ENCODE results near the gene CAMTA1. TPM values are rescaled to one million over a fixed set of nuclear protein-coding genes. Genes with fewer than 3 reads are reported as not detected.

The CAMTA1 gene
- total RNA-seq, 1 donor from 2014 or later: 99.0 TPM

GRCh38 chr1:7570311-7570710 lies 785.1 kb downstream of the CAMTA1 start:
- no peaks in the 10 kb centered on the region for H3K36me3 Mint-ChIP-seq (ENCODE audit: insufficient read depth)
- TF ChIP-seq, protein P1, sequence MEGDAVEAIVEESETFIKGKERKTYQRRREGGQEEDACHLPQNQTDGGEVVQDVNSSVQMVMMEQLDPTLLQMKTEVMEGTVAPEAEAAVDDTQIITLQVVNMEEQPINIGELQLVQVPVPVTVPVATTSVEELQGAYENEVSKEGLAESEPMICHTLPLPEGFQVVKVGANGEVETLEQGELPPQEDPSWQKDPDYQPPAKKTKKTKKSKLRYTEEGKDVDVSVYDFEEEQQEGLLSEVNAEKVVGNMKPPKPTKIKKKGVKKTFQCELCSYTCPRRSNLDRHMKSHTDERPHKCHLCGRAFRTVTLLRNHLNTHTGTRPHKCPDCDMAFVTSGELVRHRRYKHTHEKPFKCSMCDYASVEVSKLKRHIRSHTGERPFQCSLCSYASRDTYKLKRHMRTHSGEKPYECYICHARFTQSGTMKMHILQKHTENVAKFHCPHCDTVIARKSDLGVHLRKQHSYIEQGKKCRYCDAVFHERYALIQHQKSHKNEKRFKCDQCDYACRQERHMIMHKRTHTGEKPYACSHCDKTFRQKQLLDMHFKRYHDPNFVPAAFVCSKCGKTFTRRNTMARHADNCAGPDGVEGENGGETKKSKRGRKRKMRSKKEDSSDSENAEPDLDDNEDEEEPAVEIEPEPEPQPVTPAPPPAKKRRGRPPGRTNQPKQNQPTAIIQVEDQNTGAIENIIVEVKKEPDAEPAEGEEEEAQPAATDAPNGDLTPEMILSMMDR (IDR thresholded peaks at IDR 0.05; ENCODE audit: unreplicated experiment): no peak
- H3K4me1 Mint-ChIP-seq (ENCODE audit: low read depth): no peaks in the 10 kb centered on the region
- H3K27me3 Mint-ChIP-seq: no peaks in the 10 kb centered on the region
- DNase-seq (ENCODE audit: low spot score, unreplicated experiment): no peak
- H3K9me3 Mint-ChIP-seq (ENCODE audit: low read depth): no peaks in the 10 kb centered on the region
- H3K4me3 Mint-ChIP-seq (ENCODE audit: low read depth): no peak overlapping the region
- H3K27ac Mint-ChIP-seq: no peak overlapping the region

- Mint-ChIP-seq H3K36me3 (ENCODE audit: insufficient read depth) (no peaks in the 10 kb centered on the region), H3K9me3 (ENCODE audit: low read depth) (no peaks in the 10 kb centered on the region), H3K4me3 (ENCODE audit: low read depth) (no peak overlapping the region)
Observed at GRCh38 chr1:7572654-7573152, 787.4 kb downstream of the CAMTA1 start.

GRCh38 chr1:7573481-7573880 lies 788.2 kb downstream of the CAMTA1 start:
- no peaks in the 10 kb centered on the region for H3K27me3 Mint-ChIP-seq
- DNase-seq (ENCODE audit: low spot score, unreplicated experiment): no peak
- no peak overlapping the region for H3K4me3 Mint-ChIP-seq (ENCODE audit: low read depth)
- no peak overlapping the region for H3K27ac Mint-ChIP-seq
- TF ChIP-seq, protein P1 (IDR thresholded peaks at IDR 0.05; ENCODE audit: unreplicated experiment): no peak
- no peaks in the 10 kb centered on the region for H3K4me1 Mint-ChIP-seq (ENCODE audit: low read depth)
- H3K36me3 Mint-ChIP-seq (ENCODE audit: insufficient read depth): no peaks in the 10 kb centered on the region
- H3K9me3 Mint-ChIP-seq (ENCODE audit: low read depth): no peaks in the 10 kb centered on the region

More at GRCh38 chr1:7572654-7573152, 787.4 kb downstream of the CAMTA1 start:
- no peaks in the 10 kb centered on the region for H3K27me3 Mint-ChIP-seq
- DNase-seq (ENCODE audit: low spot score, unreplicated experiment): no peak
- H3K27ac Mint-ChIP-seq: no peak overlapping the region
- TF ChIP-seq, protein P1 (IDR thresholded peaks at IDR 0.05; ENCODE audit: unreplicated experiment): no peak
- no peaks in the 10 kb centered on the region for H3K4me1 Mint-ChIP-seq (ENCODE audit: low read depth)

- Mint-ChIP-seq H3K27me3 (no peaks in the 10 kb centered on the region), H3K4me1 (ENCODE audit: low read depth) (no peaks in the 10 kb centered on the region), H3K27ac (no peak overlapping the region), H3K4me3 (ENCODE audit: low read depth) (no peak overlapping the region), H3K9me3 (ENCODE audit: low read depth) (no peaks in the 10 kb centered on the region), H3K36me3 (ENCODE audit: insufficient read depth) (no peaks in the 10 kb centered on the region)
- no peak for DNase-seq (ENCODE audit: low spot score, unreplicated experiment)
- TF ChIP-seq, protein P1 (IDR thresholded peaks at IDR 0.05; ENCODE audit: unreplicated experiment): no peak
Observed at GRCh38 chr1:7574121-7575040, 789.1 kb downstream of the CAMTA1 start.

GRCh38 chr1:7575041-7575400 lies 789.8 kb downstream of the CAMTA1 start:
- H3K36me3 Mint-ChIP-seq (ENCODE audit: insufficient read depth): no peaks in the 10 kb centered on the region
- no peak overlapping the region for H3K27ac Mint-ChIP-seq
- H3K27me3 Mint-ChIP-seq: no peaks in the 10 kb centered on the region
- H3K4me3 Mint-ChIP-seq (ENCODE audit: low read depth): no peak overlapping the region
- TF ChIP-seq, protein P1 (IDR thresholded peaks at IDR 0.05; ENCODE audit: unreplicated experiment): no peak
- no peaks in the 10 kb centered on the region for H3K4me1 Mint-ChIP-seq (ENCODE audit: low read depth)
- H3K9me3 Mint-ChIP-seq (ENCODE audit: low read depth): no peaks in the 10 kb centered on the region
- DNase-seq (ENCODE audit: low spot score, unreplicated experiment): no peak

Data from progenitor cell of endocrine pancreas (in vitro differentiated cells).